Measurements from ENCODE around the gene PRDX3.
A peak's percentile ranks its signal among the peaks of the same experiment; 100 is the strongest.

The PRDX3 gene

GRCh38 chr10:119178372-119179119 lies at the start of gene PRDX3:
TSS of gene PRDX3 (minus strand) at chr10:119178812. CDS start at chr10:119178790, 22 bp downstream.
- DNase-seq = peak; percentile 90

- no peak for DNase-seq
These were observed 49.2 kb upstream of the PRDX3 start for GRCh38 chr10:119227825-119228224.

GRCh38 chr10:119225083-119225658 lies 46.6 kb upstream of the PRDX3 start:
- DNase-seq = no peak

GRCh38 chr10:119222966-119223386 lies 44.4 kb upstream of the PRDX3 start:
- no peak for DNase-seq

GRCh38 chr10:119222537-119222936 lies 43.9 kb upstream of the PRDX3 start:
- DNase-seq = no peak

GRCh38 chr10:119221666-119222065 lies 43.1 kb upstream of the PRDX3 start:
- no peak for DNase-seq

GRCh38 chr10:119221201-119221600 lies 42.6 kb upstream of the PRDX3 start:
- no peak for DNase-seq

GRCh38 chr10:119219871-119220270 lies 41.3 kb upstream of the PRDX3 start:
- no peak for DNase-seq

- DNase-seq = no peak
These were observed 39.4 kb upstream of the PRDX3 start for GRCh38 chr10:119217991-119218490.

- no peak for DNase-seq
These were observed 38.8 kb upstream of the PRDX3 start for GRCh38 chr10:119217401-119217800.

GRCh38 chr10:119216127-119216526 lies 37.5 kb upstream of the PRDX3 start:
- DNase-seq = no peak

- no peak for DNase-seq
These were observed 36.8 kb upstream of the PRDX3 start for GRCh38 chr10:119215371-119215770.

- no peak for DNase-seq
These were observed 33.2 kb upstream of the PRDX3 start for GRCh38 chr10:119211625-119212441.

- DNase-seq = no peak
These were observed 32.6 kb upstream of the PRDX3 start for GRCh38 chr10:119211176-119211575.

- DNase-seq = no peak
These were observed 32.0 kb upstream of the PRDX3 start for GRCh38 chr10:119210633-119211032.

- DNase-seq = no peak
These were observed 31.2 kb upstream of the PRDX3 start for GRCh38 chr10:119209736-119210355.

GRCh38 chr10:119209035-119209735 lies 30.6 kb upstream of the PRDX3 start:
- peak; percentile 38 for DNase-seq

GRCh38 chr10:119208553-119208940 lies 29.9 kb upstream of the PRDX3 start:
- DNase-seq = no peak

- DNase-seq = peak; percentile 16
These were observed 29.3 kb upstream of the PRDX3 start for GRCh38 chr10:119207713-119208552.

GRCh38 chr10:119207366-119207666 lies 28.7 kb upstream of the PRDX3 start, which contains the start of gene GRK5:
TSS of gene GRK5 (plus strand) at chr10:119207571. CDS start at chr10:119207918, 347 bp downstream.
- peak; percentile 92 for DNase-seq

GRCh38 chr10:119206603-119207365 lies 28.2 kb upstream of the PRDX3 start:
- peak; percentile 74 for DNase-seq

Measured in RPMI8226 (cell line).